Lung (tissue), 12 donors: ENCODE data around the gene CCL1. TPM values are rescaled to one million over a fixed set of nuclear protein-coding genes. Genes with fewer than 3 reads are reported as not detected.

ENCODE experiments used
- ATAC-seq: fragments of 200-7000 bp; cut with Tn5 transposase; one replicate; pipeline ENCODE4 v1.9.1; 2020; ENCODE audit warnings: moderate number of reproducible peaks; ENCODE audit not compliant: insufficient read depth, low FRiP score
- DNase-seq, 3 donors: peaks; one replicate each; pipeline ENCODE4 v3.0.0-alpha.2; 2013 to 2017
- H3K27ac ChIP-seq, 2 donors: one replicate each; pipeline ENCODE4 v1.5.1; 2013; ENCODE audit warnings: mild to moderate bottlenecking in 2 of 2, moderate library complexity in 2 of 2, control low read depth in 1 of 2, inconsistent platforms in 1 of 2, low read depth in 1 of 2, low read length in 1 of 2
- H3K27me3 ChIP-seq, 3 donors: one replicate each; pipeline ENCODE4 v1.5.1; 2013; ENCODE audit warnings: low read length in 2 of 3; ENCODE audit not compliant: control insufficient read depth in 3 of 3, insufficient read depth in 3 of 3
- H3K36me3 ChIP-seq, 4 donors: one replicate each; pipeline ENCODE4 v1.5.1; 2013; ENCODE audit warnings: low read length in 4 of 4, mild to moderate bottlenecking in 1 of 4, moderate library complexity in 1 of 4; ENCODE audit not compliant: control insufficient read depth in 4 of 4, insufficient read depth in 4 of 4
- H3K4me1 ChIP-seq, 5 donors: one replicate each; pipeline ENCODE4 v1.5.1; 2013; ENCODE audit warnings: low read length in 5 of 5, mild to moderate bottlenecking in 2 of 5, moderate library complexity in 1 of 5; ENCODE audit not compliant: control insufficient read depth in 5 of 5, insufficient read depth in 5 of 5
- H3K4me3 ChIP-seq: one replicate; pipeline ENCODE4 v1.5.1; 2013; ENCODE audit warnings: mild to moderate bottlenecking, control low read depth, moderate library complexity
- H3K9ac ChIP-seq, 2 donors: one replicate each; pipeline ENCODE4 v1.5.1; 2013; ENCODE audit warnings: low read length in 2 of 2, control low read depth in 1 of 2; ENCODE audit not compliant: insufficient read depth in 1 of 2
- H3K9me3 ChIP-seq, 4 donors: one replicate each; pipeline ENCODE4 v1.5.1; 2013; ENCODE audit warnings: low read length in 3 of 4, mild to moderate bottlenecking in 1 of 4, moderate library complexity in 1 of 4; ENCODE audit not compliant: control insufficient read depth in 4 of 4, insufficient read depth in 3 of 4
- WGBS, 2 donors: extraction: QIAGEN DNeasy Blood & Tissue Kit; methylation state at CpG; one replicate each; pipeline ENCODE4 v1.1.7; 2013; 5-methylcytosine and 5-hydroxymethylcytosine counted together
- polyA plus RNA-seq, 2 donors: library from polyadenylated mRNA; stranded (reverse); fragments of 200-250 nt; gene quantifications; one replicate each; pipeline ENCODE4 v1.2.1, GENCODE V29; 2013
- total RNA-seq, 2 donors: library from RNA; depleted of rRNA in 1 of 2; stranded (reverse); fragments of >200 nt in 1 of 2; gene quantifications; one replicate each; pipeline ENCODE4 v1.2.1, GENCODE V29; 2014 to 2021
- TF ChIP-seq, protein P1 (sequence below): IDR thresholded peaks from 2 replicates; pipeline ENCODE4 v1.5.1; 2012; ENCODE audit warnings: mild to moderate bottlenecking; ENCODE audit errors: control extremely low read depth, extremely low read depth
- donor health status: control.
- donor health status: control.
- donor health status: Bipolar disorder and iron deficiency.
- donor health status: healthy.
- donor health status: DM: yes; HTN: yes; CAD: no.

Gene CCL1
- total and polyA plus RNA-seq, 4 donors: 0.44 TPM; not detected in 3

DNA sequence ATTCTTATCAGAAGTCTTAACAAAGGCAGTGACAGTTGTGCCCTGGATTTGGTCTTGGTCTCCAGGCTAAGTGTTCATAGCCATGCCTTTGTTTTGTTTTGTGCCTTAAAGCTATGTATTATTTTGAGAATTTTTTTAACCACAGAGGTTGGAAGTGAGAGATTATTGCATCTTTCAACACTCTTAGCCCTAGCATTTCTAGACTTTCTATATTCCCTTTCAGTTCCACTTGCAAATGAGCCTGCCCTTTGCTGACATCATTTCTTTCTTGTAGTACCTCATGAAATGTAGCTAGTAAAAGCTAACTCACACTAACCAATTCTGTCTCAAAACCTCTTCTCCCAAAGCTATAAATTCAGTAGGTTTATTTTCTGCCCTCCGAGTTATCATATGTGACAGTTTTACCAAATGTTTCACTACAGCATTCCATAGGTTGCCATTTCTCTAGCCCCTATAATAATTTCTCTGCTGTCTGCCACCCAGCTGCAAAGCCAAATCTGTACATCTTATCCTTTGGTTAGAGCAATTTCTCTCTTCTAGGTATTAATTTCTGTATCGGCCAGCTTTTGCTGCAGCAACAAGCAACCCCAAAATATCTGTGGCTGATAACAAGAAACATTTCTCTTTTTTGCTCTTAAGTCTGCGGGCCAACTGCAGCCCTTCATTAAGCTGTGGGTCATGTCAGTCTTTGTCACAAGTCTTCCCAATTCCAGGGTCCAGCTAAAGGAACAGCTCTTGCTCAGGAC lies 14.2 kb upstream of the CCL1 start:
- Histone ChIP-seq H3K9ac (no peak overlapping the region), H3K27ac (no peak overlapping the region), H3K4me3 (no peak overlapping the region), H3K27me3 (peaks cover 0 to 2% (median 0%) of the 10 kb centered on the region in 3 donors), H3K36me3 (no peaks in the 10 kb centered on the region), H3K4me1 (peaks cover 0 to 22% (median 1%) of the 10 kb centered on the region in 5 donors), H3K9me3 (no peaks in the 10 kb centered on the region)
- DNase-seq: no peak
- TF ChIP-seq, protein P1, sequence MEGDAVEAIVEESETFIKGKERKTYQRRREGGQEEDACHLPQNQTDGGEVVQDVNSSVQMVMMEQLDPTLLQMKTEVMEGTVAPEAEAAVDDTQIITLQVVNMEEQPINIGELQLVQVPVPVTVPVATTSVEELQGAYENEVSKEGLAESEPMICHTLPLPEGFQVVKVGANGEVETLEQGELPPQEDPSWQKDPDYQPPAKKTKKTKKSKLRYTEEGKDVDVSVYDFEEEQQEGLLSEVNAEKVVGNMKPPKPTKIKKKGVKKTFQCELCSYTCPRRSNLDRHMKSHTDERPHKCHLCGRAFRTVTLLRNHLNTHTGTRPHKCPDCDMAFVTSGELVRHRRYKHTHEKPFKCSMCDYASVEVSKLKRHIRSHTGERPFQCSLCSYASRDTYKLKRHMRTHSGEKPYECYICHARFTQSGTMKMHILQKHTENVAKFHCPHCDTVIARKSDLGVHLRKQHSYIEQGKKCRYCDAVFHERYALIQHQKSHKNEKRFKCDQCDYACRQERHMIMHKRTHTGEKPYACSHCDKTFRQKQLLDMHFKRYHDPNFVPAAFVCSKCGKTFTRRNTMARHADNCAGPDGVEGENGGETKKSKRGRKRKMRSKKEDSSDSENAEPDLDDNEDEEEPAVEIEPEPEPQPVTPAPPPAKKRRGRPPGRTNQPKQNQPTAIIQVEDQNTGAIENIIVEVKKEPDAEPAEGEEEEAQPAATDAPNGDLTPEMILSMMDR: no peak
- ATAC-seq: no peak
- 94 to 95% methylated on average over 3 of the region's 3 CpGs for WGBS, 2 donors

DNA sequence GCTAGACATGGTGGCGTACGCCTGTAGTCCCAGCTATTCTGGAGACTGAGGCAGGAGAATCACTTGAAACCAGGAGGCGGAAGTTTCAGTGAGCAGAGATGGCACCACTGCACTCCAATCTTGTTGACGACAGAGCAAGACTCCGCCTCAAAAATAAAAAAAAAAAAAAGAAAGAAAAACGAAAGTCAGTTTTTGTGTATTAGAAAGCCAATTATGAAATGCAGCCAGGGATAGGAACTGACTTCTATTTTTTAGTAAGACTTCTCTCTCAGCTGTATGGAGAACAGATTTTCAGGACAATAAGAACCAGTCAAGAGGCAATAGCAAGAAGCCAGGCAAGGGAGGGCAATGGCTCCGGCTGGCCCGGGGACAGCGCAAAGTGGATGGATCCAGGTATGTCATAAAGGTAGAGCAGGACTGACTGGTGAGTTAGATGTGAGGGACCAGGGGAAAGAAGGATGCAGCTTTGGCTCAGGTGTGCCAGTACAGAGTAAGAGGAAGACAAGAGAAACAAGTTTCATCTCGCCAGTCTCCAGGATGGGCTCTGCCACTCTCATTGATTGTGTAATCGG lies 12.5 kb upstream of the CCL1 start:
- Histone ChIP-seq H3K9me3 (no peaks in the 10 kb centered on the region), H3K4me3 (no peak overlapping the region), H3K4me1 (peaks cover 0 to 22% (median 2%) of the 10 kb centered on the region in 5 donors), H3K9ac (no peak overlapping the region), H3K27ac (no peak overlapping the region), H3K36me3 (no peaks in the 10 kb centered on the region), H3K27me3 (peaks cover 0 to 2% (median 0%) of the 10 kb centered on the region in 3 donors)
- ATAC-seq (no peak), DNase-seq (no peak)
- TF ChIP-seq, protein P1: no peak
- WGBS, 2 donors: 90 to 92% methylated on average over 11 of the region's 11 CpGs

DNA sequence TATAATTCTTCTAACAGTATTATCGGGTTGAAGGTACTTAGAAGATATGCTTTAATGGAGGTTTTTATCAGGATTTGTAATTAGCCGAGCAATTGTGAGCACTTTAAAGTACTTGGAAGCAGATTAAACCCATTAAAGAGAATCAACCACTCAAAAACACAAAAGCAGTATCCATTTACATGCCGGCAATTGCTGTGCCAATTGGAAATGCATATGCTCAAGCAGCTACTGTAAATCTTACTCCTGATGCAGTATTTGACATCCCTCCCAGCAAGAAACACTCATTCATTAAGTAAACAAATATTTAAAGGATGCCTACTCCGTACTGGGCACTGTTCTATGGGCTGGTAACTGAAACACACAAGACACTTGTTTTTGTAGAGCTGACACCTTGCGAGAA lies 11.4 kb upstream of the CCL1 start:
- WGBS, 2 donors: 81 to 91% methylated on average over 5 of the region's 5 CpGs
- H3K36me3 ChIP-seq: no peaks in the 10 kb centered on the region
- no peaks in the 10 kb centered on the region for H3K9me3 ChIP-seq
- H3K4me1 ChIP-seq: peaks cover 0 to 21% (median 3%) of the 10 kb centered on the region in 5 donors
- H3K9ac ChIP-seq: no peak overlapping the region
- H3K27ac ChIP-seq: no peak overlapping the region
- DNase-seq (no peak), ATAC-seq (no peak)
- H3K27me3 ChIP-seq: peaks cover 0 to 2% (median 0%) of the 10 kb centered on the region in 3 donors
- no peak overlapping the region for H3K4me3 ChIP-seq
- TF ChIP-seq, protein P1: no peak
